Activated CD8-positive, alpha-beta memory T cell treated with anti-CD3 and anti-CD28 coated beads for 4 hours (primary cell): Measurements from ENCODE around the gene PLD2.

ENCODE experiments used
- DNase-seq, 2 donors: peaks; one replicate each; pipeline ENCODE4 v3.0.0-alpha.2; 2020; ENCODE audit warnings: low read depth in 2 of 2

Gene PLD2, protein sequence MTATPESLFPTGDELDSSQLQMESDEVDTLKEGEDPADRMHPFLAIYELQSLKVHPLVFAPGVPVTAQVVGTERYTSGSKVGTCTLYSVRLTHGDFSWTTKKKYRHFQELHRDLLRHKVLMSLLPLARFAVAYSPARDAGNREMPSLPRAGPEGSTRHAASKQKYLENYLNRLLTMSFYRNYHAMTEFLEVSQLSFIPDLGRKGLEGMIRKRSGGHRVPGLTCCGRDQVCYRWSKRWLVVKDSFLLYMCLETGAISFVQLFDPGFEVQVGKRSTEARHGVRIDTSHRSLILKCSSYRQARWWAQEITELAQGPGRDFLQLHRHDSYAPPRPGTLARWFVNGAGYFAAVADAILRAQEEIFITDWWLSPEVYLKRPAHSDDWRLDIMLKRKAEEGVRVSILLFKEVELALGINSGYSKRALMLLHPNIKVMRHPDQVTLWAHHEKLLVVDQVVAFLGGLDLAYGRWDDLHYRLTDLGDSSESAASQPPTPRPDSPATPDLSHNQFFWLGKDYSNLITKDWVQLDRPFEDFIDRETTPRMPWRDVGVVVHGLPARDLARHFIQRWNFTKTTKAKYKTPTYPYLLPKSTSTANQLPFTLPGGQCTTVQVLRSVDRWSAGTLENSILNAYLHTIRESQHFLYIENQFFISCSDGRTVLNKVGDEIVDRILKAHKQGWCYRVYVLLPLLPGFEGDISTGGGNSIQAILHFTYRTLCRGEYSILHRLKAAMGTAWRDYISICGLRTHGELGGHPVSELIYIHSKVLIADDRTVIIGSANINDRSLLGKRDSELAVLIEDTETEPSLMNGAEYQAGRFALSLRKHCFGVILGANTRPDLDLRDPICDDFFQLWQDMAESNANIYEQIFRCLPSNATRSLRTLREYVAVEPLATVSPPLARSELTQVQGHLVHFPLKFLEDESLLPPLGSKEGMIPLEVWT

DNA sequence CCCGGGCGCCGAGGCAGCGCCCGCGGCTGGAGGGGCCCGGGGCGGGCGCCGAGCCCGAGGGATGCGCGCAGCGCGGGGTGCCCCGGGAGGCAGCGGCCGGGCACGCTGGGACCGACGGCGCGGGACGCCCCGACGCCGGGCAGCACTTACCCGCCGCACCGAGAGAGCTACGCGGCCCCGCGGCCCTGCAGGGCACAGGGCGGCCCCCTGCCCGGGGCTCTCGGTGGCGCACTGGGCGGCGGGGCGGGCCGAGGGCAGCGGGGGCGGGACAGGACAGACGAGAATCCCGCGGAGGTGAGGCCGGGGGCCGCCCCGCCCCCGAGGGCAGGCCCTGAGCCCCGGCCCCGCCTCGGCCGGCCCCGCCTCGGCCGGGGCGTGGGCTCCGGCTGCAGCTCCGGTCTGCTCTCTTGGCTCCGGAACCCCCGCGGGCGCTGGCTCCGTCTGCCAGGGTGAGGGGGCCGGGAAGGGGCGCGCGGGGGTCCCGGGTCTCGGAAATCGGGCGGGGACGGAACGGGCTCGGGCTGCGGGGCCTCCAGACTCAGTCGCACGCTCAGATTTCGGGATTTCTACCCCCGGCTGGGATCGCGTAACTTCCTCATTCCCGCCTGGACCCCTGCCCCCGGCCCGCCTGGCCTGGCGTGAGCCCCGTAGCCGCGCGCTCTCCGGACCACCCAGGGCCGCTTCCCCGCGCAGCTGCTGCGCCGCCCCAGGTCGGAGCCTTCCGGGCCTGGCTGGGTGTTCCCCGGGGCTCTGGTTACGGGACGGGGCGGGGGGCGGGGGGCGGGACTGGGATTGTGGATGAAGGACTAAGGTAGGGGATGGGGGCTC lies at the start of gene PLD2:
PLD2 (plus strand) TSS at position 376 of the 828 bp plus-strand sequence. CDS start 621 bp downstream, outside the sequence.
- peak; percentile 63 to 66 for DNase-seq

- DNase-seq, result no peak
Measured at GRCh38 chr17:4759776-4760236, 47.1 kb upstream of the PLD2 start.

GRCh38 chr17:4764595-4764994 lies 42.4 kb upstream of the PLD2 start:
- no peak for DNase-seq

DNA sequence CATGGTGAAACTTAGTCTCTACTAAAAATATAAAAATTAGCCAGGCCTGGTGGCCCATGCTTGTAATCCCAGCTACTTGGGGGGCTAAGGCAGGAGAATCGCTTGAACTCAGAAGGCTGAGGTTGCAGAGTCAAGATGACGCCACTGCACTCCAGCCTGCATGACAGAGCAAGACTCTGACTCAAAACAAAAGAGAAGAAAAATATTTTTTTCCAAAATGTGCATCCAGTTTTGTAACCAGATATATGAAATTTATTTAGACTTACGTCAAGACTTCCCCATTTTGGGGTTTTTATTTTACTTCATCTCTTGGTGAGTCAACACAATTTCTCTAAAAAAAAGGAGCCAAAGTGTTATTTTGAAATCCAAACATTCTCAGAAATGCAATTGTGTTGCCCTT lies 40.8 kb upstream of the PLD2 start:
- no peak for DNase-seq

- DNase-seq, result no peak
Measured at GRCh38 chr17:4766723-4767122, 40.2 kb upstream of the PLD2 start.

DNA sequence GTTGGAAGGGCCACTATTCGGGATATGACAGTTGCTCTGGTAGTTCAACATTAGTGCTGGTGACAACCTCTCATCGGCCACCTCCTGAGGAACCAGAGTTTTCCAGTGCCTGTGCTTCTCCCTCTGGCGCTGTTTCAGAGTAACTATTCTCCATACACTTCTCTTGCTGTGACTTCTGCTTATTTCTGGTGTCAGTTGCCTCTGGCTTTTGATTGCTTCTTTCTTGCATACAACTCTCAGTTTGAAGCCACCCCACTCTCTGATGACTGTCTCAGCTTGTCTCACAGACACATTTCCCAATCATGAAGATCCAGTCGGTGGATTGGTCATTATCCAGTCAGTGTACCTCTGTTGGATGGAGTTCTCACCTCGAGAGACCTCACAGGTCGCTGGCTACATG lies 38.7 kb upstream of the PLD2 start:
- DNase-seq, result no peak

GRCh38 chr17:4769628-4770027 lies 37.3 kb upstream of the PLD2 start:
- DNase-seq, result no peak

DNA sequence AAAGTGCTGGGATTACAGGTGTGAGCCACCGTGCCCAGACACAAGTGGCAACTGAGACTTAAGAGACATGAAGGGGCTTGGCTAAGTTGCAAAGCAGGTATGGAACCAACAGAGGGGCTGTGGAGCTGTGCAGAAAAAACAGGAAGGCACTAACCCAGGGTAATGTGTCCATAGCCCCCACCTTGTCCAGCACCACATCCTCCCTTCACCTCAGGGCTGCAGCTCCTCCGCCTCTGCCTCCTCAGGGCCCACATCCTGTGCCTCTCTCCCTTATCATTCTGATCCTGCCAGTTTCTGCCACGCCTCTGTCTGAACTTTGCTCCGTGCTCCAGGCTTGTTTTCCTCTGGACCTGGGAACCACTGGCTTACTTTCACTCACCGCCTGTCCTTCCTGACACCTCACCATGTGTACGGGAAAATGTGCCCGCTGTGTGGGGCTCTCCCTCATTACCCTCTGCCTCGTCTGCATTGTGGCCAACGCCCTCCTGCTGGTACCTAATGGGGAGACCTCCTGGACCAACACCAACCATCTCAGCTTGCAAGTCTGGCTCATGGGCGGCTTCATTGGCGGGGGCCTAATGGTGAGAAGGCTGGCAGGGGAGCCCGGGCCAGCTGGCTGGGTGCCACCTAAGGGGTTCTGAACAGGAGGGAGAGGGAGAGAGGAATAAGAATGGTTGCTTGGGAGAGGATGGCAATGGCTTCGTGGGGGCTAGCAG lies 35.3 kb upstream of the PLD2 start, which contains the start of gene TM4SF5:
TM4SF5 (plus strand) TSS at position 368 of the 716 bp plus-strand sequence; CDS start at position 405, 37 bp downstream.
- no peak for DNase-seq

DNA sequence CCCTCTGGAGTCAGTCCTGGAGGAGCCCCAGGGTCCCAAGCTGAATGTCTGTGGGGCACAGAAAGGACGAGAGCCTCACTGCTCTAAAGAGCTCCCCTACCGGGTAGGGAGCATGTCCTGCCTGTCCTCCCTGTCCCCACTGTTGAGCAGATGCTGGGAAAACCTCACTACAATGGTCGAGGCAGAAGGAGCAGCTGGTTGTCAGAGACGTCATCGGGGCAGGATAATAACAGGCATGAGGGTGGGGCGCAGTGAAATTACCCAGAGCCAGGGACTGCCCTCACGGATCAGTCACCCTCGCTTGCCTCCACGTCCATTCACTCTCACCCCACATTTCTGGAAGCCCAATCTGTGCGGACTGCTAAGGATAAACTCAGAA lies 34.7 kb upstream of the PLD2 start:
- DNase-seq, result no peak

DNA sequence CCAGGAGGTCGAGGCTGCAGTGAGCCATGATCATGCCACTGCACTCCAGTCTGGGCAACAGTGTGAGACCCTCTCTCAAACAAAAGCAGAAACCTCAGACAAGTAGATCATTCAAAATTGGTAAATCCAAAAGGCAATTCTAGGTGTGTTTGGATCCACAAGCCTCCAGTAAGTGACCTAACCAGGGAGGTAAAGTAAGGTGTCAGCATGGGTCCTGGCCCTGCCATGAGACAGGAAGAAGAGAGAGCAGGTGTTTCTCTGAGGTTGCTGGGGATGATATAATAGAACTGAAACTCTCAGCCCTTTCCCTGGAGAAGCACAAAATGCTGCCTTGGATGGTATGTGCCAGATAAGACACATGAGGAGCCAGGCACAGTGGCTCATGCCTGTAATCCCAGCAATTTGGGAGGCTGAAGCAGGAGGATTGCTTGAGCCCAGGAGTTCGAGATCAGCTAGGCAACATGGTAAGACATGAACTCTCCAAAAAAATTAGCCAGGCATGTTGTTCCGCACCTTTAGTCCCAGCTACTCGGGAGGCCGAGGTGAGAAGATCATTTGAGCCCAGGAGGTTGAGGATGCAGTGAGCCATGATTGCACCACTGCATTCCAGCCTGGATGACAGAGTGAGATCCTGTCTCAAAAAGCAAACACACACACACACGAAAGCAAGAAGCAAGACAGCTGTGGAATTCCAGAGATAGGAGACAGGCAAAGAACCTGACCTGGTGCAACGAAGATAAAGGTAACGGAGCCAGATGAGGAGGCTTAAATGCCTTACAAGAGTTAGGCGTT lies 28.8 kb upstream of the PLD2 start:
- no peak for DNase-seq

DNA sequence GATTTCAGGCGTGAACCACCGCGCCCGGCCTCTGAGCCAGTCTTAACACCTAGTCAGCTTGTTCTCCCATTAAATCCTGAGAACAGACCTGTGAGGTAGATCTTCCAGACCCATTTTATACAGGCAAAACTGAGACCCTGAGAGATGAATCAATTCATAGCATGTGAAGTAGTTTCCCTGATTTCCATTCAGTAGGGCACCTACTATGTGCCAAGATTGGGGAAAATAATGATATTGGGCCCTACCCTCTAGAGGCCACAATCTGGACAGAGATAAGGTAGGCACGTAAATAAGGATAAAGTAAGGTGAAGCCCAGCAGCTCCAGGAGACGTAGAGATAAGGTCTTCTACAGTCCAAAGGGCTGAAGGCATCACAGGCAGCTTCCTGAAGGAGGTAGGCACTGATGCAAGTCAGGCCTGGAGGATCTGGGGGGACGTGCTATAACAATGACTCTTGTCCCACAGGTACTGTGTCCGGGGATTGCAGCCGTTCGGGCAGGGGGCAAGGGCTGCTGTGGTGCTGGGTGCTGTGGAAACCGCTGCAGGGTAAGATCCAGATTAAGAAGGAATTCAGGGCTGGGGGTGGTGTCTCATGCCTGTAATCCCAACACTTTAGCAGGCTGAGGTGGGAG lies 26.5 kb upstream of the PLD2 start:
- no peak for DNase-seq

DNA sequence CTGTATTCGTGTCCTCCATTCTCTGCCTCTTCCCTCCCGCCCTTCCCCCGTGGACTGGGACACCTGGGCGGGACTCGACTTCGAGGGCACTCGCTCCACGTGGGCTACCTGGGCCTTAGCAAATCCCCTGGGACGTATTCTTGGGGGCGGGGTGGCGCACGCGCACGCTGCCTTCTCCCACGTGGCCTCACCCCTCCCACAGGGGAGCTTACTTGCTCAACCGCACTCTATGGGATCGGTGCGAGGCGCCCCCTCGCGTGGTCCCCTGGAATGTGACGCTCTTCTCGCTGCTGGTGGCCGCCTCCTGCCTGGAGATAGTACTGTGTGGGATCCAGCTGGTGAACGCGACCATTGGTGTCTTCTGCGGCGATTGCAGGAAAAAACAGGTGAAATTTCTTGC lies 24.3 kb upstream of the PLD2 start:
- no peak for DNase-seq

- no peak for DNase-seq
Measured at GRCh38 chr17:4785311-4786105, 21.4 kb upstream of the PLD2 start.

GRCh38 chr17:4786106-4786511 lies 20.8 kb upstream of the PLD2 start, which contains the start of gene VMO1:
Gene VMO1 (minus strand): TSS chr17:4786364. CDS start chr17:4786352, 12 bp downstream.
- DNase-seq, result no peak

DNA sequence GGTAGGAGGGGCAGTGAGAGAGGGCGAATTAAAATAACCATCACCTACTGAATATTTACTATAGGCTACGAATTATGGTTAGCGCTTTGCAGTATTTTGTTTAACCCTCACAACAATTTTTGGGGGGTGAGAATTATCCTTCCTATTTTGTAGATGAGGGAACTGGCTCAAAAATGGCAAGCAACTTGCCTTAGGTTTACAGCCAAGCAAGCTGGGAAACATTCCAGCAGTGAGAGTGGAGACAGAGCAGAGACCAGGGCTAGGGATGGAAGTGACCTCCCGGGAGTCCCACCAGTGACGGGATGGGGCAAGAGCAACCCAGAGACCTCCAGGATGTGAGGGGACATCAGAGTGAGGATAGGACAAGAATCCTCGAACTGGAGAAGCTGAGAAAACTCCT lies 20.4 kb upstream of the PLD2 start:
- DNase-seq, result no peak

DNA sequence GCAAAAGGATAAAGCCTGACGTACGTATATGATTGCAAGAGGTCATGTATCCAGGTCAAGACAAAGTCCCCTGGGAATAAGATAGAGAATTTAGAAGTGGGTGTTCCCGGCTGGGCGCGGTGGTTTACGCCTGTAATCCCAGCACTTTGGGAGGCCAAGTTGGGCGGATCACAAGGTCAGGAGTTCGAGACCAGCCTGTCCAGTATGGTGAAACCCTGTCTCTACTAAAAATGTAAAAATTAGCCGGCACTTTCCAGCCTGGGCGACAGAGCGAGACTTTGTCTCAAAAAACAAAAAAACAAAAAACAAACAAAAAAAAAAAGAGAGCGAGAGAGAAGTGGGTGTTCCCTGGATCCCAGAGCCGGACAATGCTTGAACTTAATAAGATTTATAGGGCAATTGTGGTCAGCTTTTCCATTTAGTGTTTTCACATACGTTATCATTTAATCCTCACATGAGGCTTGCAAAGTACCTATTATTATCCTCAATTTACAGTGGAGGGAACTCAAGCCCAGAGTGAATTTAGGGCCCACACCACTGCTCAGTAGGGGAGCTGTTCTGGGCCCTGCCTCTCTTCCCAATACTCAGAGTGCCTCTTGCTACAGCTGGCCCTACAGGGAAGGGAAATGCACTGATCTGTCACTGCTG lies 18.7 kb upstream of the PLD2 start:
- no peak for DNase-seq

DNA sequence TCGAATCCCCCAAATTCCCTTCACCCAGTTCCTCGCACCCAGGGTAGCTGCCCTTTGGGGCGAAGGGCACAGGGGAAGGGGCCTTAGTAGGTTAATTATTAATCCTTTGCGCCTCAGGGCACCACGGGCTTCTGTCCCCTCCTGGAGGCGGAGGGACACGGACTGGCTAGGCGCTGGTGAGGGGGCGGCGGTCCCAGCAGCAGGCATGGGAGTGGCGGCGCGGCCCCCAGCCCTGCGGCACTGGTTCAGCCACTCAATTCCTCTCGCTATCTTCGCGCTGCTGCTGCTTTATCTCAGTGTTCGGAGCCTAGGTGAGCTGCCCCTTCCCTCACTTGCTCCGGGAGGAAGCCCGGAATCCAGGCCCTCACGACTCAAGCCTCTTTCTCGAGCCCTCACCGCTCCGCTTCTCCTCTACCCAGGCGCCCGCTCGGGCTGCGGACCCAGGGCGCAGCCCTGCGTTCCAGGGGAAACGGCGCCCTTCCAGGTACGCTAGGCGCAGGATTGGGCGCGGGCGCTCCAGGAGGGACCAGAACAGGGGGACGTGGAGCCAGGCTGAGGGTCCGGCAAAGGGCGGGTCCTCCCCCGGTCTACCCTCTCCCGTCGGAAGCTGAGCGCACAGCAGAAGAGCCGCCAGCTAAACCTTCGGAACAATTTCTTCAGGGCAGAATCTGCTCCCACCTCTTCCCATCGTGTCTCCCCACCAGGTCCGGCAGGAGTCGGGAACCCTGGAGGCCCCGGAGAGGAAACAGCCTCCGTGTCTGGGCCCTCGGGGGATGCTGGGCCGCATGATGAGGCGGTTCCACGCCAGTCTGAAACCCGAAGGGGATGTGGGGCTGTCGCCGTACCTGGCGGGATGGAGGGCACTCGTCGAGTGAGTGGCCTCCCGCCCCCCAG lies 17.9 kb upstream of the PLD2 start, which contains the start of gene GLTPD2:
GLTPD2 (plus strand) TSS at position 158 of the 894 bp plus-strand sequence; CDS start at position 206, 48 bp downstream.
- no peak for DNase-seq
